ENCODE results near the gene ACP2. TPM values are rescaled to one million over a fixed set of nuclear protein-coding genes. Genes with fewer than 3 reads are reported as not detected.

The ACP2 gene
- total and polyA plus RNA-seq, 12 donors = 17.2 to 42.6 (median 23.9) TPM

DNA sequence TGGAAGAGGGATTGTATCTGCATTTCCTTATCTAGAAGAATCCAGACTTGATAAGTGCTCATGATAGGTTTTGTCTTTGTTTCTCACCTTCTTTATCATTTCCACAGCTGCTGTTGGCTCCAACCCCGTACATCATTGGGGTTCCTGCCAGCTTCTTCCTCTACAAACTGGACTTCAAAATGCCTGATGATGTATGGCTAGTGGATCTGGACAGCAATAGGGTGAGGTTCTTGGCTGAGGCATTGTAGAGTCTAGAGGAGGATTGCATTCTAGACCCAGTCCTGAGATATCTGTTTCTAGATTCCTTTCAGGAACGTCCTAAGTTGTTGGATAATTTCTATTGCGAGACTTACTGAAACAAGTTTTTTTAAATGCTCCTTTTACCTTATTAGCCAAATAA lies 29.4 kb upstream of the ACP2 start:
- H3K36me3 ChIP-seq = peaks cover 0 to 91% (median 14%) of the 10 kb centered on the region in 9 donors
- peak overlapping the region in 2 of 10 donors; percentile 5 to 35 for H3K27ac ChIP-seq
- no peaks in the 10 kb centered on the region for H3K9me3 ChIP-seq
- no peak overlapping the region for H3K4me3 ChIP-seq
- peaks cover 0 to 29% (median 11%) of the 10 kb centered on the region in 9 donors for H3K4me1 ChIP-seq
- DNase-seq (no peak), ATAC-seq (no peak)
- TF ChIP-seq, protein P1, sequence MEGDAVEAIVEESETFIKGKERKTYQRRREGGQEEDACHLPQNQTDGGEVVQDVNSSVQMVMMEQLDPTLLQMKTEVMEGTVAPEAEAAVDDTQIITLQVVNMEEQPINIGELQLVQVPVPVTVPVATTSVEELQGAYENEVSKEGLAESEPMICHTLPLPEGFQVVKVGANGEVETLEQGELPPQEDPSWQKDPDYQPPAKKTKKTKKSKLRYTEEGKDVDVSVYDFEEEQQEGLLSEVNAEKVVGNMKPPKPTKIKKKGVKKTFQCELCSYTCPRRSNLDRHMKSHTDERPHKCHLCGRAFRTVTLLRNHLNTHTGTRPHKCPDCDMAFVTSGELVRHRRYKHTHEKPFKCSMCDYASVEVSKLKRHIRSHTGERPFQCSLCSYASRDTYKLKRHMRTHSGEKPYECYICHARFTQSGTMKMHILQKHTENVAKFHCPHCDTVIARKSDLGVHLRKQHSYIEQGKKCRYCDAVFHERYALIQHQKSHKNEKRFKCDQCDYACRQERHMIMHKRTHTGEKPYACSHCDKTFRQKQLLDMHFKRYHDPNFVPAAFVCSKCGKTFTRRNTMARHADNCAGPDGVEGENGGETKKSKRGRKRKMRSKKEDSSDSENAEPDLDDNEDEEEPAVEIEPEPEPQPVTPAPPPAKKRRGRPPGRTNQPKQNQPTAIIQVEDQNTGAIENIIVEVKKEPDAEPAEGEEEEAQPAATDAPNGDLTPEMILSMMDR (IDR thresholded peaks at IDR 0.05) = no peak
- intact Hi-C loops (cut with DNase I) = loop anchor here in 4 of 10 donors (5.0 to 10.0 kb wide), 2 partner anchors 77 to 79 kb away; partner anchors contain the start of gene MYBPC3 (in 3 of the 4)
- H3K27me3 ChIP-seq = no peaks in the 10 kb centered on the region
- WGBS, 2 donors = 60 to 65% methylated on average over 3 of the region's 3 CpGs

DNA sequence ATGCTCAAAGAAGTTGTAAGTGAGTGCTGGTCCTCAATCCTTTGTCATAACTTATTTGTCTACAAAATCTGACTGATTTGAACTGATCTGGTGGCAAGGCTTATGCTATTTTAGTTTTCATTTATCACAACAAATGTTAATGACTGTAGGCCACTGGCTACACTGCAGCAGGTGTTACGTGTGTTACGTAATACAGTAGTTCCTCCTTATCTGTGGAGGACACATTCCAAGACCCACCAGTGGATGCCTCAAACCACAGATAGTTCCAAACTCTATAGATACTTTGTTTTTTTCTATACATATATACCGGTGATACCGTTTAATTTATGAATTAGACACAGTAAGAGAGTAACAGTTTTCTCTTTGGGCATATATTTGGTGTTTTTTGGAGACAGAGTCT lies 28.3 kb upstream of the ACP2 start:
- TF ChIP-seq, protein P1 (IDR thresholded peaks at IDR 0.05) = no peak
- Histone ChIP-seq H3K36me3 (peaks cover 0 to 80% (median 14%) of the 10 kb centered on the region in 9 donors), H3K4me1 (peaks cover 4 to 41% (median 22%) of the 10 kb centered on the region in 9 donors), H3K27me3 (no peaks in the 10 kb centered on the region), H3K4me3 (no peak overlapping the region), H3K9me3 (no peaks in the 10 kb centered on the region), H3K27ac (no peak overlapping the region)
- no peak for DNase-seq
- intact Hi-C loops (cut with DNase I) = loop anchor here in 4 of 10 donors (5.0 to 10.0 kb wide), 2 partner anchors 78 to 80 kb away; partner anchors contain the start of gene MYBPC3 (in 3 of the 4)
- no peak for ATAC-seq
- WGBS, 2 donors = 85 to 89% methylated on average over 4 of the region's 4 CpGs

DNA sequence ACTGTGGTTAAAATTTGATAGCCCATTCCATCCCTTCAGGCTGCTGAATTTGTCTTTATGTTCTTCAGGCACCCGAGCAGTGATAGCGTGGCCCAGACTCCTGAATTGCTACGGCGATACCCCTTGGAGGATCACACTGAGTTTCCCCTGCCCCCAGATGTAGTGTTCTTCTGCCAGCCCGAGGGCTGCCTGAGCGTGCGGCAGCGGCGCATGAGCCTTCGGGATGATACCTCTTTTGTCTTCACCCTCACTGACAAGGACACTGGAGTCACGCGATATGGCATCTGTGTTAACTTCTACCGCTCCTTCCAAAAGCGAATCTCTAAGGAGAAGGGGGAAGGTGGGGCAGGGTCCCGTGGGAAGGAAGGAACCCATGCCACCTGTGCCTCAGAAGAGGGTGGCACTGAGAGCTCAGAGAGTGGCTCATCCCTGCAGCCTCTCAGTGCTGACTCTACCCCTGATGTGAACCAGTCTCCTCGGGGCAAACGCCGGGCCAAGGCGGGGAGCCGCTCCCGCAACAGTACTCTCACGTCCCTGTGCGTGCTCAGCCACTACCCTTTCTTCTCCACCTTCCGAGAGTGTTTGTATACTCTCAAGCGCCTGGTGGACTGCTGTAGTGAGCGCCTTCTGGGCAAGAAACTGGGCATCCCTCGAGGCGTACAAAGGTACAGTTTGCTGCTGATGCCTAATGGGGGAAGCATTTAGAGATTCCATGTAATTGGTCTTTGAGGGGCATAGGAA lies 26.1 kb upstream of the ACP2 start:
- no peaks in the 10 kb centered on the region for H3K27me3 ChIP-seq
- H3K27ac ChIP-seq = no peak overlapping the region
- 95 to 97% methylated on average over 28 of the region's 28 CpGs for WGBS, 2 donors
- peaks cover 0 to 43% (median 30%) of the 10 kb centered on the region in 9 donors for H3K4me1 ChIP-seq
- TF ChIP-seq, protein P1 (IDR thresholded peaks at IDR 0.05) = no peak
- no peaks in the 10 kb centered on the region for H3K9me3 ChIP-seq
- intact Hi-C loops (cut with DNase I) = loop anchor here in 6 of 10 donors (5.0 to 10.0 kb wide), 4 partner anchors 33 to 83 kb away; partner anchors contain the start of gene MYBPC3 (in 5 of the 6)
- ATAC-seq (no peak), DNase-seq (no peak)
- no peak overlapping the region for H3K4me3 ChIP-seq
- peaks cover 0 to 57% (median 7%) of the 10 kb centered on the region in 9 donors for H3K36me3 ChIP-seq

DNA sequence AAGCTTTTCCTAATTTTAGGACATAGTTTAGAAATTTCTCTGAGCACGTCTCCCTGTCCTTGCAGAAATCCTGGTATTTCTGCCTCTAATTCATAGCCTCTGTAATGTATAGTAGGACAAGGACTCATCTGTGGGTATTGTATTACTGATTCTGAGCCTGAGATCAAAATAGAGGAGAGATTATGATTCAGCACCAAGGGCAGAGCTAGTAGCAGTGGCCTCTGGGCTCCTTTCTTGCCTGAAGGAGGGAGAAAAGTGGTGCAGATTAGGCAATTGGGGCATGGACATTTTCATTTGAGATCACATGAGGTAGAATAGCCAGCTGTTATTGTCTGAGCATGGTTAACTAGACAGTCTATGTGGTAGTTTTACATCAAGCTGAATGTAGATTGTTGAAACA lies 24.1 kb upstream of the ACP2 start:
- Histone ChIP-seq H3K9me3 (no peaks in the 10 kb centered on the region), H3K27me3 (no peaks in the 10 kb centered on the region), H3K36me3 (peaks cover 0 to 38% (median 7%) of the 10 kb centered on the region in 9 donors), H3K4me3 (no peak overlapping the region), H3K4me1 (peaks cover 10 to 51% (median 45%) of the 10 kb centered on the region in 9 donors), H3K27ac (peak overlapping the region in 5 of 10 donors; percentile 18 to 99 (median 94))
- 0% methylated on average over 1 of the region's 1 CpG for WGBS, 2 donors
- intact Hi-C loops (cut with DNase I) = loop anchor here in 5 of 10 donors (5.0 to 10.0 kb wide), 3 partner anchors 35 to 82 kb away; partner anchors contain the start of gene MYBPC3 (in 5 of the 5)
- no peak for DNase-seq
- no peak for ATAC-seq
- TF ChIP-seq, protein P1 (IDR thresholded peaks at IDR 0.05) = no peak
